ENCODE measurements around the gene AQP2. TPM values are rescaled to one million over a fixed set of nuclear protein-coding genes. Genes with fewer than 3 reads are reported as not detected.

AQP2 gene
- total RNA-seq, 4 donors from 2014 or later = not detected

DNA sequence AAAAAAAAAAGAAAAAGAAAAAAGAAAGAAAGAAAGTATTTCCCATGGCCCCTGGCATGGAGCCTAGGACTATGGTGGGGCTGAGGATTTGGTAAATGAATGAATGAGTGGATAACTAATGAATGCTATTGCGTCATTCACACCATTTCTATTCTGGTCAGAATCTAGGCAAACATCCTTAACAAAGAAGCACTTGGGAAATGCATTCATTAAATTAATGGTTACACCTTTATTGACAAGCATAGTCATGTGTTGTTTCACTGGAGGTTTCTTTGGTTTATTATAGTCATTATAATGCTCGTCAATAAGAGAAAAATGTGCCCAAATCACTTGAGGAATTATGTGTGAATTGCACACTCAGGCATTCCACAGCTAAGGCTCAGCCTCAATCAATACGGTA is 13.6 kb upstream of the AQP2 start:
- Histone ChIP-seq H3K4me1 (no peaks in the 10 kb centered on the region), H3K9me3 (no peaks in the 10 kb centered on the region), H3K27ac (no peak overlapping the region), H3K4me3 (no peak overlapping the region), H3K27me3 (no peaks in the 10 kb centered on the region), H3K36me3 (no peaks in the 10 kb centered on the region)
- intact Hi-C loops (cut with DNase I; ENCODE audit: low total_unique reads) = no loop called here
- DNase-seq = no peak
- TF ChIP-seq, protein P1, sequence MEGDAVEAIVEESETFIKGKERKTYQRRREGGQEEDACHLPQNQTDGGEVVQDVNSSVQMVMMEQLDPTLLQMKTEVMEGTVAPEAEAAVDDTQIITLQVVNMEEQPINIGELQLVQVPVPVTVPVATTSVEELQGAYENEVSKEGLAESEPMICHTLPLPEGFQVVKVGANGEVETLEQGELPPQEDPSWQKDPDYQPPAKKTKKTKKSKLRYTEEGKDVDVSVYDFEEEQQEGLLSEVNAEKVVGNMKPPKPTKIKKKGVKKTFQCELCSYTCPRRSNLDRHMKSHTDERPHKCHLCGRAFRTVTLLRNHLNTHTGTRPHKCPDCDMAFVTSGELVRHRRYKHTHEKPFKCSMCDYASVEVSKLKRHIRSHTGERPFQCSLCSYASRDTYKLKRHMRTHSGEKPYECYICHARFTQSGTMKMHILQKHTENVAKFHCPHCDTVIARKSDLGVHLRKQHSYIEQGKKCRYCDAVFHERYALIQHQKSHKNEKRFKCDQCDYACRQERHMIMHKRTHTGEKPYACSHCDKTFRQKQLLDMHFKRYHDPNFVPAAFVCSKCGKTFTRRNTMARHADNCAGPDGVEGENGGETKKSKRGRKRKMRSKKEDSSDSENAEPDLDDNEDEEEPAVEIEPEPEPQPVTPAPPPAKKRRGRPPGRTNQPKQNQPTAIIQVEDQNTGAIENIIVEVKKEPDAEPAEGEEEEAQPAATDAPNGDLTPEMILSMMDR (IDR thresholded peaks at IDR 0.05) = no peak
- no peak for TF ChIP-seq POLR2A (IDR thresholded peaks at IDR 0.05)

DNA sequence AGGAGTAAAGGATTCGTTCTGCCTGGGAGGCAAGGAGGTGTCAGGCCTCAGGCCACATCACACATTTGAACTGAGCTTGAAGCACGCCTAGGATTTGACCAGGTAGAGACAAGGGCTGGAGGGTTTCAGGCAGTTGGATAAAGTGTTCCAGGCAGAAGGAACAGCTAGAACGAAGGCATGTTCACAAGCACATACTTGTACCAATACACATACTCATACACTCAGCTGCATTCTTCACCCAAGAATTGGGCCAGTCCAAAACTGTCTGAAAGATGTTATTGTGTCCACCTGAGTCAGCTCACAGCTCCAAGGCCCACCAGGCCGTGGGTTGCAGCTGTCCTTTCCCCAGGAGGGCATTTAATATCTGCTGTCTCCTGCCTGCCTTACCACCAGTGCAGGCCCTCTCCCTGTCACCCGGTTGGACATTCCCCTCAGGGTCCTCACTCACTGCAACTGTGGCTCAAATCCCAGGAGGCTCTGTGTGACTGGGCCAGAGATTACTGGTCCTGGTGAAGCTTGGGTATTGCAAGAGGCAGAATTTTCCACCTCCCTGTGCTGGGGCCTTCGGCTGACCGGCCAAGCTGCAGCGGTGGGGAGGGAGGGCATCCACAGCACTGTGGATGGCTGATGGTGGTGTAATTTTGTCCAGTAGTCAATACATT is 12.8 kb upstream of the AQP2 start:
- Histone ChIP-seq H3K4me1 (no peaks in the 10 kb centered on the region), H3K27me3 (no peaks in the 10 kb centered on the region), H3K27ac (no peak overlapping the region), H3K4me3 (no peak overlapping the region), H3K9me3 (no peaks in the 10 kb centered on the region), H3K36me3 (no peaks in the 10 kb centered on the region)
- TF ChIP-seq POLR2A (IDR thresholded peaks at IDR 0.05) = no peak
- intact Hi-C loops (cut with DNase I; ENCODE audit: low total_unique reads) = no loop called here
- DNase-seq = no peak

DNA sequence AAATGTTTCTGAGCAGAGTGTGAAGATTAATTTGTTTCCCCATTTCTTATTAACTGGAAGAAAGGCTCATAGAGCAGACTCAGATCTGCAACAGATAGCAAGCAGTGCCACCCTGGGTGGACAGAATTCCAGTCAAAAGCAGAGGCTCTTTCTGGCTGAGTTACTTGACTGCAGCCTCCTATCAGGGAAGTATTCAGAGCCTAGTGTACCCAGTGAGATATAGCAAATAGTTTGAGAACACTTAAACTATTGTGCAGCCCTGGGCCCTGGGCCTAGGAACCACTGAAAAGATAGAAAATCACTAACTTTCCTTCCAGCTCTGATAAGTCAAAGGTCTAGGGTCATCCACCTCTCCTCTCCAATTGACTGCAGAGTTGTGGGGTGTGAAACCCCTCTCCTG is 11.2 kb upstream of the AQP2 start:
- Histone ChIP-seq H3K4me1 (no peaks in the 10 kb centered on the region), H3K27me3 (no peaks in the 10 kb centered on the region), H3K9me3 (no peaks in the 10 kb centered on the region), H3K36me3 (no peaks in the 10 kb centered on the region), H3K27ac (no peak overlapping the region), H3K4me3 (no peak overlapping the region)
- intact Hi-C loops (cut with DNase I; ENCODE audit: low total_unique reads) = no loop called here
- no peak for DNase-seq
- TF ChIP-seq, protein P1 (IDR thresholded peaks at IDR 0.05) = no peak
- no peak for TF ChIP-seq POLR2A (IDR thresholded peaks at IDR 0.05)

DNA sequence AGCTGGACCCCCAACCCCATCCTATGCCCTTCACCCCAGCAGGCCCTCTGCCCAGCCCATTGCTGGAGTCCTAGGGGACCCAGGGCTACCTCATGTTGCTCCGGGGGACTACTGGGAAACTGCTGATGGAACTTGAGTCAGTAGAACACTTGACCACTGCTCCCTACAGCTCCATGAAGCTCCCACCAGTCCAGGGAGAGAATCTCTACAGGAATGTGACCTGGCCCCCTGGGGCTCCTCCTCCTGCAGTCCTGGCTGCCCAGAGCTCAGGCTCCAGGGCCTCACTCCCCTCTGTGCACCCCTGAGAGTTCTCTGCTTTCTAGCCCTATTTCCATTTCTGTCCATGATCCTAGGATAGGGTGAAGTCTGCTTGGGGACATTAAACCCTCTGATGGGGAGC is 10.8 kb upstream of the AQP2 start:
- TF ChIP-seq POLR2A (IDR thresholded peaks at IDR 0.05) = no peak
- TF ChIP-seq, protein P1 (IDR thresholded peaks at IDR 0.05) = no peak
- intact Hi-C loops (cut with DNase I; ENCODE audit: low total_unique reads) = no loop called here
- Histone ChIP-seq H3K9me3 (no peaks in the 10 kb centered on the region), H3K27me3 (no peaks in the 10 kb centered on the region), H3K4me3 (no peak overlapping the region), H3K36me3 (no peaks in the 10 kb centered on the region), H3K27ac (no peak overlapping the region), H3K4me1 (no peaks in the 10 kb centered on the region)
- DNase-seq = no peak

DNA sequence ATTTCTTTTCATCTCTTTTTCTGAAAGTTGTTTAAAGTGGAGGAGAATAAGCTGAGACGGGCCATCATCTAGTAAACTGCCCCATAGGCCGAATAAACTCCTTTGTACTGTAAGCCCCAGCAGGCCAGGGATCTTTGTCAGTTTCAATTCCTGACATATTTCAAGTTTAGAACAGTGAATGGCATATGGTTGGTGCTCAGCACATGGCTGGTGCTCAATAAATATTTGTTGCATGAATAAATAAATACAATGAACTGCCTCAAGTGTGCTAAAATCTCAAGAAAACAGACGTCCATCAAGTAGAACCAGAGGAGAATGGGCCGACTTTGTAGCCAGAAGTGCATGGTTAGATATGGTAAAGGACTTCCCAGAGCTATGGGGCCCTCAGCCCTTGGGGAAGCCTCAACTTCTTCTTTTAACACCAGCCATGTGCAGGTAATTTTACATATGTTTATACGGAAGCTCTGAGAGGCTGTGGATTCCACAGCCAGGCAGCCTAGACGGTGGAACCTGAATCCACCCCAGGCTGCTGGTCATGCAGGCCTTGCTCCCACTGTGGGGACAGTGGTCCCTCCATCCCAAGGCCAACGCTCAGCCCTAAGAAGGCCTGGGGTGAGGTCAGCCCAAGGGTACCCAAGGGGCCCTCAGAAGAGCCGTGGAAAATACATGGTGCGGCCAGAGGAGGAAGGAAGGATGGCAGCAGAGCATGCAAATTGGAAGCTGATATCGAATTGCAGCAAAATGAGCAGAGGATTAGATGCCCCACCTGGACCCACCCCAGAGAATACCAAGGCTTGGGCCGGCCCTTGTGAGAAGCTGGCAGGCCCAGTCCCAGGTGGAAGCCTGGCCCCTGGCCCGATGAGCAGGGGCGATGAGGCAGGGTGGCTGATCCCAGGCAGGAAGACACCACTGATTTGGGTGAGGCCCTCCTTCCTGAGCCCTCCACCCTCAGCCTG is 8.7 kb upstream of the AQP2 start:
- TF ChIP-seq, protein P1 (IDR thresholded peaks at IDR 0.05) = no peak
- no peak for TF ChIP-seq POLR2A (IDR thresholded peaks at IDR 0.05)
- DNase-seq = no peak
- Histone ChIP-seq H3K27ac (no peak overlapping the region), H3K9me3 (no peaks in the 10 kb centered on the region), H3K4me3 (no peak overlapping the region), H3K27me3 (no peaks in the 10 kb centered on the region), H3K4me1 (no peaks in the 10 kb centered on the region), H3K36me3 (no peaks in the 10 kb centered on the region)
- intact Hi-C loops (cut with DNase I; ENCODE audit: low total_unique reads) = no loop called here

Measured in uterus (tissue), 4 donors.